Mucosa of rectum (tissue), 2 donors: Measurements from ENCODE around the gene WDR13.
"Not testable (repeated sequence)": the region's sequence is repeated elsewhere in the genome, so short reads cannot be mapped to it uniquely, and the experiment has no call there.

Source experiments
- H3K27ac ChIP-seq, 2 donors: one replicate each; pipeline ENCODE4 v1.7.0; 2013; ENCODE audit warnings: inconsistent platforms in 2 of 2, low read depth in 2 of 2, low read length in 2 of 2
- H3K27me3 ChIP-seq, 2 donors: one replicate each; pipeline ENCODE4 v1.7.0; 2013; ENCODE audit warnings: low read length in 2 of 2; ENCODE audit not compliant: control insufficient read depth in 2 of 2, insufficient read depth in 2 of 2
- H3K36me3 ChIP-seq, 2 donors: one replicate each; pipeline ENCODE4 v1.7.0; 2013; ENCODE audit warnings: low read length in 2 of 2; ENCODE audit not compliant: control insufficient read depth in 2 of 2, insufficient read depth in 2 of 2
- H3K4me1 ChIP-seq, 2 donors: one replicate each; pipeline ENCODE4 v1.7.0; 2013; ENCODE audit warnings: low read length in 2 of 2, mild to moderate bottlenecking in 1 of 2; ENCODE audit not compliant: control insufficient read depth in 2 of 2, insufficient read depth in 2 of 2
- H3K4me3 ChIP-seq, 2 donors: one replicate each; pipeline ENCODE4 v1.7.0; 2013; ENCODE audit warnings: low read length in 2 of 2
- H3K9ac ChIP-seq, 2 donors: one replicate each; pipeline ENCODE4 v1.7.0; 2013; ENCODE audit warnings: low read length in 2 of 2, low read depth in 1 of 2, mild to moderate bottlenecking in 1 of 2
- H3K9me3 ChIP-seq, 2 donors: one replicate each; pipeline ENCODE4 v1.7.0; 2013; ENCODE audit warnings: low read length in 2 of 2; ENCODE audit not compliant: control insufficient read depth in 2 of 2
- donor health status: healthy.
- donor health status: Normal muscosa, but diverticular disease.

Gene WDR13

GRCh38 chrX:48648336-48648751 lies 51.1 kb downstream of the WDR13 start:
- Histone ChIP-seq H3K36me3 (no peaks in the 10 kb centered on the region), H3K9ac (no peak overlapping the region), H3K4me3 (no peak overlapping the region), H3K9me3 (no peaks in the 10 kb centered on the region), H3K27me3 (peaks cover 0 to 2% of the 10 kb centered on the region in 2 donors), H3K4me1 (no peaks in the 10 kb centered on the region), H3K27ac (no peak overlapping the region)

- Histone ChIP-seq H3K9me3 (no peaks in the 10 kb centered on the region), H3K4me1 (no peaks in the 10 kb centered on the region), H3K27ac (no peak overlapping the region), H3K27me3 (peaks cover 0 to 2% of the 10 kb centered on the region in 2 donors), H3K4me3 (no peak overlapping the region), H3K9ac (no peak overlapping the region), H3K36me3 (no peaks in the 10 kb centered on the region)
These were observed 51.8 kb downstream of the WDR13 start for GRCh38 chrX:48649102-48649501.

DNA sequence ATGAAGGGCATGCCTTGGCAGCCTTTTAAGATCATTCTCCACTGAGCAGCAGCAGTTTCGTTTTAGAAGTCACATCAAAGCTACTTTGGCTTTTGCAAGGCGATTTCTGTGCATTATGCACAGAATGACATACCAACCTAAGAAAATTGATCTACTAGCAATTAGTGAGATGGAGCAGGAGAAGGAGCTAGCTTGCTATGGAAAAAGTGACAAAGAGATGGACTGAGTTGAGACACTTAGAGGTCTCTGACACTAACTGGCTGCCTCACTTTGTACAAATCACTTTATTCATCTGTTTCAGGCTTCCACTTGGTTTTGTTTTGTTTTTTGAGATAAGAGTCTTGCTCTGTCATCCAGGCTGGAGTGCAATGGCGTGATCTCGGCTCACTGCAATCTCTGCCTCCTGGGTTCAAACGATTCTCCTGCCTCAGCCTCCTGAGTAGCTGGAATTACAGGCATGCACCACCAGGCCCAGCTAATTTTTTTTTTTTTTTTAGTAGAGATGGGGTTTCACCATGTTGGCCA lies 54.8 kb downstream of the WDR13 start:
- H3K9me3 ChIP-seq, H3K4me3 ChIP-seq, H3K27me3 ChIP-seq, H3K4me1 ChIP-seq, H3K36me3 ChIP-seq, H3K27ac ChIP-seq, H3K9ac ChIP-seq: not testable (repeated sequence)

GRCh38 chrX:48654746-48655145 lies 57.5 kb downstream of the WDR13 start:
- H3K9me3 ChIP-seq, H3K4me1 ChIP-seq, H3K27me3 ChIP-seq, H3K27ac ChIP-seq, H3K9ac ChIP-seq, H3K4me3 ChIP-seq, H3K36me3 ChIP-seq: not testable (repeated sequence)
